Stimulated activated CD4-positive, alpha-beta T cell treated with anti-CD3 and anti-CD28 coated beads, Interleukin-12 subunit alpha, Interleukin-12 subunit beta, amount 100 ng/mL, for 4 hours (primary cell): Measurements from ENCODE around the gene SLC25A23.
"Not testable (repeated sequence)": the region's sequence is repeated elsewhere in the genome, so short reads cannot be mapped to it uniquely, and the experiment has no call there.

Experiments
- DNase-seq: peaks from one replicate; pipeline ENCODE4 v3.0.0-alpha.2; 2020

Gene SLC25A23

GRCh38 chr19:6423499-6424194, 35.9 kb downstream of the SLC25A23 start:
- DNase-seq, result peak; percentile 33

DNA sequence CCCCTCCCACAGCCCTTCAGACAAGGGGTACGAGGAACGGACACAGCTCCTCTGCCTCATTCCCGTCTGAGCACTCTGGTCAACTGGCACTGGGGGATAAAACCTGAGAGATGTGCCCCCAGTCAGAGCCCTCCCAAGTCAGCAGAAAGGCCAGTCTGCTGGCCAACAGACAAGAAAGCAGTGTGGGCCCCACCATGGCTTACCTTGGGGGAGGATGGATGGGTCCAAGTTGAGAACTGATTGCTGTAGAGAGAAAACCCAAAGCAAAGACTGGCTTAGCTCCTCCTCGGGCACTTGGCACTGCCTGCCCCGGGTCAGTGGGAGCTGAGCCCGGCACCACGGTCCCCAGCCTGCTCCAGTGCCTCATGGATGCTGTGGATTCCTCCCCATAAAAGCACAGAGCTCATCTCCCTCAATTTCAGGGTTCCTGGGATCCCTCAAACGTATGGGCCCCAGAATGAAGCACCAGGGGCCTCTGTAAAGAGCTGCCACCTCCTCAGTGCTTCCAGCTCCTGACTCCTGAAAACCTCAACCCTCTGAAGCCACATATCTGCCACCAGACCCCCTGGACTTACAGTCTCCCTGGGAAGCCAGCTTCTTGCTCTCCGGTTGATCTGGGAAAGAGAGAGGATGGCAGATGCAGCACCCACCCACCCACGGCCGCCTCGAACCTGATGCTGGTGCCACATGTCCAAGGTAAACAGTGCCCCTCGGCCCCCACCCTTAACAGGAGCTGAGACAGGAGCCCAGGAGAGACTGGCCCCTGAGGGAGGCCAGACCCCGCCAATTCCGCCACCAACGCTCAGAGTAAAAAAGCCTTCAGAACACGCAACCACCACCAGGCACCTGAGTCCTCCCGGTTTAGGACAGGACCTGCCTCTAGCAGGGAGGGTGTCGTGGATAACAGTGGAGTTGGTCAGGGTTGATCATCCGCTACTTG, 38.2 kb downstream of the SLC25A23 start:
- no peak for DNase-seq

DNA sequence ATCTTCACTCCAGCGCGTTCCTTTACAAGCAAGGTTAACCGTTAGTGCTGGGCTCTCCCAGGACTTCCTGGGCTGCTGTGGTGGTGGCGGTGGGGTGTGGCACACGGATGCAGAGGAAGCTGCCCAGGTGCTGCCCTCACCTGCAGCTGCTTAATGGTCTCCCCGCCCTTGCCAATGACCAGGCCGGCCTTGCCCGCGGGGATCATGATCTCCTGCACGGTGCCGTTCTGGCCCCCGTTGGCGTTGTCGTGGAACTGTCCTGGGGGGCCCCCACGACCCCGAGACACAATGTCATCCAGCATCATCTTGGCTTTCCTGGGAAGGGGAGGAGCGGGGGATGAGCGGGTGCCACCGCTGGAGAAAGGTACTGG, 41.0 kb downstream of the SLC25A23 start:
- no peak for DNase-seq

DNA sequence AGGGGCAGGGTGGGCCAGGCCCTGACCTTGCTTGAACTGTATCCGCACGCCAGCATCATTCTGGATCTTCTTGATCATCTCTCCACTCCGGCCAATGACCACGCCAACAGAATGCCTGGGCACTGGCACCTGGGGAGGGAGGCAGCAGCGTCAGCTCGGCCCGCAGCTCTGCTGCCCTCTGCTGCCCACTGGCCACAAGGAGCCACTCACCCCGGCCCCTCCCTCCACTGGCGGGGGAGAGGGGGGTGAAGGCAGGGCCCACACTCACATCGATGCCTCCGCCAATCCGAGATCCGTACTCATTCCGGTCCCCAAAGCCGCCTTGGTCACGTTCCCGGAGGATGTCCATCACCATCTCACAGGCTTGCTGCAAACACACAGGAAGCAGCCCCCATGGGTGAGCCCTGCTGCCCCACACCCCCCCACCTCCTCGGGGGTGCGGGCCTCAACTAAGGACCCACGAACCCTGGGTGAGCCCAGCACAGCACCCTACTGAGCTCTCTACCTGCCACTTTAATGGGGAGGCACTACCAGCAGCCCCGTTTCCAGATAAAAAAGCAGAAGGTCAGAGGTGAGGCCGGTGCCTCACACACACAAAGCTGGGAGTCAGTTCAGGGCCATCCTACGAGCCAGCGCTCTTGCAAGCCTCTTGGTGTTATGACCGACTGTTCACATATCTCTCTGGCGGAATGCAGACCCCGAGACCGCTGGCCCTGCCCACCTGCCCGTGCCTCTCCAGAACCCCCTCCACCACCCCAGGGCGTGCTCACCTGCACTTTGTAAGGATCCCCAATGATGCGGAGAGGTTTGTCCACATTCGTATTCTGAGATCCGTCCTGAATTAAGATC, 41.7 kb downstream of the SLC25A23 start:
- DNase-seq, result no peak

- DNase-seq, result no peak
Observed at GRCh38 chr19:6416658-6417405, 42.8 kb downstream of the SLC25A23 start.

DNA sequence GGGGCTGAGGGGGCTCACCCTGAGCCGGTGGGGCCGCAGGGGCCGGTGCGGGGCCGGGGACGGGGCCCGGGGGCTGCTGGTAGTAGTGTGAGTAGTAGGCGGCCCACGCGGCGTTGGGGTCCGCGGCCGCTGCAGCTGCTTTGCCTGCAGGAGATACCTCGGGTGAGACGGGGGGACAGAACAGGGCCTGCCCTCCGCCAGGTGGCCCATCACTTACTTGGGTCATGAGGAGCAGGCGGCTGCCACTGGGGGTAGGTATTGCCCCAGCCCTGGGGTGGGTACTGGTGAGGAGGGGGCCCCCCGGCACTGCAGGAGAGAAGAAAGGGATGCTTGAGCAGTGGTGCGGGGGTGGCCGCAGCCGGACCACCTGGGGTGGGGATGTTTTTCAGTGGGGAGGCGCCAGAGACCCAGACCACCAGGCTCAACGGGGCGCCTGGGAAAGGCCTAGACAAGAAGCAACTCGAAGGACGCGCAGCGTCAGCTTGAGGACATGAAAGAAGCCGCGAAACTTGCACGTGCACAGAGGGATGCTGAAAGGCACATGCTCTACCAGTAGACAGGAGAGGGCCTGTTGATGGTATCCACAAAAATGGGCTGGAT, 43.9 kb downstream of the SLC25A23 start:
- no peak for DNase-seq

DNA sequence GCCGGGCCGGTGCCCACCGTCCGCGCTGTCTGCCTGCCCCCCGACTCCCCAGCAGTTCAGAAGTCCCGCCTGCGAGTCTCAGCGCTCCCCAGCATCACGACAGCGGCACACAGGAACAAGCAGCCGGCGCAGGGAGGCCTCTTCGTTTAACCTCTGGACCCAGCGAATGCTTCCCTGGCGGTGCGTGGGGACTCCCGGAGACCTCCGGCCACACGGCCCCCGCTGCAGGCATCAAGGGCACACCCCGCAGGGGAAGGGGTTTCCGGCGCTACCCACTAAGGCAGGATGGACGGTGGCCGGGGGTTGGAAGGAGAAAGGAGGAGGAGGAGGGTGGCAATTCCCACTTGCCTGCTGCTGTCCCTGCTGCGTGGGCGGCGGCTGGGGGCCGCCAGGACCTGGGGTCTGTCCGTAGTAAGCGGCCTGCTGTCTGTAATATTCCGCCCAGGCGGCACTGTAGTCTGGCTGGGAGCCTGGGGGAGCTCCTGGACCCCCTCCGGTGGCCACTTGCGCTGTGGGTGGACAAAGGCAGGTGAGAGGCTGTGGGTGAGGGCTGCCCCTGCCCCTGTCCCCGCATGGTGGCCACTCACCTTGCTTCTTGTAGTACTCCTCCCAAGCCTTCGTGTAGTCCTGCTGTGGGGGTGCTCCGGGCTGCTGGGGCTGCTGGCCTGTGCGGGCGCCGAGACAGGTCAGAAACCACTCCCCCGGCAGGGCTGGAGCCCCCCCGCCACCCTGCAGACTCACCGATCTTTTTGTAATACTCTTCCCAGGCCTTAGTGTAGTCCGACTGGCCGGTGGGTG, 44.6 kb downstream of the SLC25A23 start:
- DNase-seq, result no peak

DNA sequence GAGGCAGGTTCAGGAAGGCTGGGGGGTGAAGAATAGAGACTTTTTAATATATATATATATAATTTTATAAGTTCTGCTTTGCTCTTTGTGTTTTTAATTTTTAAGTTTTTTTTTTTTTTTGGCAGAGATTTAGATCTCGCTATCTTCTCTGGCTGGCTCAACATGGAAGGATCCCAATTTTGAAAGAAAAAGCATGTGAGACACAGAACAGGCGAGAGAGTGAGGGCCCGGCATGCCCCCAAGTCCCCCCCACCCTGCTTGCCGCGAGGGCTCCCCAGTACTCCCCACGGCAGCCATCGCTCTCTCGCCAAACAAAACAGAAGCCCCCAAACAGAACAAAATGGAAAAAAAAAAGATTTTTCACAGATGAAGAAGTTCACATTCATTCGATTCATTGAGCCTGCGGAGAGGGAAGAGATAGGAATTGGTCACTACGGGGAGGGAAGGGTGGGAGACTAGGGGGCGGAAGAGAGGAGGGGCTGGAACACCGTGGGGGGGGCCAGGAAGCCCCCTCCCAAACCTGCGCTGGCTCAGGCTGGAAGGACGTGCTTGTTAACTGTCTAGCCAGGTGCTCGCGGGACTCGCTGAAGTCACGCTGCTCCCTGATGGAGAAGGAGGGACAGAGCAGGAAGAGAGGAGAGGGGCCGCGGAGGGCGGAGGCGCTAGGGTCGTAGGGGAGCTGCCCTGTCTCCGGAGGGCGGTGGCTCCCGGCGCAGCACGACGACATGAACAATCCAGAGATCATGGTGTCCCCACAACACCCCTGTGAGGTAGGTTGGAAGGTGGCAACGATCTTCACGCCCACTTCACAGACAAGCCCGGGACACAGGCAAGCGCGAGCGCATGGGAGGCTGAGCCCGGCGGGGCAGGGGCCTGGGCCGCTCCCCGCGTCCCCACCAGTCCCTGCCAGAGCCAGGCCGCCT, 45.6 kb downstream of the SLC25A23 start:
- no peak for DNase-seq

DNA sequence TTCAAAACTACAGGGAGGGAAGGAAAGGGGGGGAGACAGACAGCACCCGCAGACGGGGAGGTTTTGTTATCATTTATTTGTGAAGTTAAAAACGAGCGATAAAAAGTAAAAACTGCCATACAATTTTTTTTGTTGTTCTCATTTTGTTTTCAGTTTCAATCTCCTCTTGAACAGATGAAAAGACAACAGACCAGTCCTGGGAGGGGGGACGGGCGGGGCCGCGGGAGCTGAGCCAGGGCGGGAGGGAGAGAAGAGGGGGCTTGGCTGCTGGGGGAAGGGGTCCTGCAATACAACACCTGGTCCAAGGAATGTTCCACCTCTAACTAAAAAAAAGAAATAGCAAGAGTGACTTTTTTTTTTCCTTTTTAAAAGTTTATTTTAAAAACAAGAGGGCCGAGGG, 46.3 kb downstream of the SLC25A23 start:
- no peak for DNase-seq

GRCh38 chr19:6412447-6413091, 47.0 kb downstream of the SLC25A23 start:
- DNase-seq, result peak; percentile 51

- DNase-seq, result no peak
Observed at GRCh38 chr19:6412061-6412446, 47.5 kb downstream of the SLC25A23 start.

DNA sequence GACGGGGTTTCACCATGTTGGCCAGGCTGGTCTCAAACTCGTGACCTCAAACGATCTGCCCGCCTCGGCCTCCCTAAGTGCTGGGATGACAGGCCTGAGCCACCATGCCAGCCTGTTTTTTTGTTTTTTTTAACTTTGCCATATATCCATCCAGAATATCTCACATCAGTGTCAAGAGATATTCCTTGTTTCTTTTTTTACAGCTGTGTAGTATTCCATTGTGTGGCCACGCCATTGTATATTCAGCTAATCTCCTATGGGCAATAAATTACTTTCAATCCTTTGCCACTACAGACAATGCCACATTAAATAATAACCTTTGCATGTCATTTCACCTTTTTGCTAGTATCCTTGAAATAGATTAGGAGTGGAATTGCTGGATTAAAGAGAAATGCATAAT, 50.2 kb downstream of the SLC25A23 start:
- no peak for DNase-seq

- no peak for DNase-seq
Observed at GRCh38 chr19:6406401-6406800, 53.2 kb downstream of the SLC25A23 start.

GRCh38 chr19:6402837-6403608, 56.6 kb downstream of the SLC25A23 start:
- no peak for DNase-seq

- no peak for DNase-seq
Observed at GRCh38 chr19:6402058-6402457, 57.5 kb downstream of the SLC25A23 start.

- DNase-seq, result not testable (repeated sequence)
Observed at GRCh38 chr19:6400062-6400944, 59.3 kb downstream of the SLC25A23 start.

- no peak for DNase-seq
Observed at GRCh38 chr19:6396305-6396704, 63.3 kb downstream of the SLC25A23 start.

GRCh38 chr19:6394831-6395230, 64.8 kb downstream of the SLC25A23 start:
- DNase-seq, result no peak
